OCI-LY1 (cell line): Measurements from ENCODE around the gene SCAF11.
"Not testable (repeated sequence)": the region's sequence is repeated elsewhere in the genome, so short reads cannot be mapped to it uniquely, and the experiment has no call there.

Source experiments
- H2AFZ ChIP-seq: fragments of 200-600 bp; sonication (generic), shearing (Covaris generic); 2 replicates; pipeline ENCODE4 v1.6.0; 2014; ENCODE audit warnings: antibody characterized with exemption, mild to moderate bottlenecking, low read length
- H3F3A ChIP-seq: fragments of 200-600 bp; sonication (generic), shearing (Covaris generic); 2 replicates; pipeline ENCODE4 v1.6.0; 2014; ENCODE audit warnings: mild to moderate bottlenecking, antibody characterized with exemption, low read length, moderate library complexity; ENCODE audit not compliant: insufficient read depth
- H3K27ac ChIP-seq: fragments of 200-600 bp; sonication (generic); 2 replicates; pipeline ENCODE4 v1.5.1; 2014; ENCODE audit warnings: low read length, mixed run types, mild to moderate bottlenecking, low read depth; ENCODE audit not compliant: poor library complexity, severe bottlenecking
- H3K27me3 ChIP-seq: fragments of 200-600 bp; sonication (generic); 2 replicates; pipeline ENCODE4 v1.6.0; 2014; ENCODE audit warnings: antibody characterized with exemption, mild to moderate bottlenecking, low read length, moderate library complexity; ENCODE audit not compliant: insufficient read depth
- H3K36me3 ChIP-seq: fragments of 200-600 bp; sonication (generic); 2 replicates; pipeline ENCODE4 v1.6.1; 2014; ENCODE audit warnings: mild to moderate bottlenecking, antibody characterized with exemption, low read length, moderate library complexity, mixed read lengths; ENCODE audit not compliant: insufficient read depth
- H3K4me1 ChIP-seq: fragments of 200-600 bp; sonication (generic); 2 replicates; pipeline ENCODE4 v1.5.1; 2014; ENCODE audit warnings: mild to moderate bottlenecking, low read length, moderate library complexity; ENCODE audit not compliant: insufficient read depth, severe bottlenecking
- H3K4me2 ChIP-seq: fragments of 200-600 bp; sonication (generic), shearing (Covaris generic); 2 replicates; pipeline ENCODE4 v1.6.1; 2014; ENCODE audit warnings: low read length
- H3K4me3 ChIP-seq: fragments of 200-600 bp; sonication (generic); 2 replicates; pipeline ENCODE4 v1.5.1; 2014; ENCODE audit warnings: low read length, low read depth, mild to moderate bottlenecking, mixed read lengths; ENCODE audit not compliant: poor library complexity, severe bottlenecking
- H3K79me2 ChIP-seq: fragments of 200-600 bp; shearing (Covaris generic); 2 replicates; pipeline ENCODE4 v1.6.1; 2016; ENCODE audit warnings: mixed run types, low read length, mixed read lengths; ENCODE audit not compliant: insufficient read depth
- H3K9ac ChIP-seq: fragments of 200-600 bp; sonication (generic), shearing (Covaris generic); 2 replicates; pipeline ENCODE4 v1.6.1; 2014; ENCODE audit warnings: mild to moderate bottlenecking, low read length, mixed read lengths
- H3K9me2 ChIP-seq: fragments of 200-600 bp; sonication (generic), shearing (Covaris generic); 2 replicates; pipeline ENCODE4 v1.6.1; 2014; ENCODE audit warnings: low read depth, mild to moderate bottlenecking, low read length, mixed read lengths
- H3K9me3 ChIP-seq: fragments of 200-600 bp; shearing (Covaris generic); 2 replicates; pipeline ENCODE4 v1.6.1; 2014; ENCODE audit warnings: low read length, mixed read lengths
- H4K20me1 ChIP-seq: fragments of 200-600 bp; sonication (generic), shearing (Covaris generic); 2 replicates; pipeline ENCODE4 v1.6.0; 2016; ENCODE audit warnings: mild to moderate bottlenecking, low read length; ENCODE audit not compliant: insufficient read depth
- CTCF ChIP-seq: fragments of 200-600 bp; sonication (generic), shearing (Covaris generic); IDR thresholded peaks from 2 replicates; pipeline ENCODE4 v1.5.1; 2017; ENCODE audit warnings: mild to moderate bottlenecking, antibody characterized with exemption, low read length, moderate library complexity, mixed read lengths
- EZH2 ChIP-seq: fragments of 200-600 bp; sonication (generic), shearing (Covaris generic); IDR thresholded peaks from 2 replicates; pipeline ENCODE4 v1.8.0; 2017; ENCODE audit warnings: borderline replicate concordance, mixed run types, mild to moderate bottlenecking, antibody characterized with exemption, low read length, moderate library complexity, mixed read lengths

Gene SCAF11, protein sequence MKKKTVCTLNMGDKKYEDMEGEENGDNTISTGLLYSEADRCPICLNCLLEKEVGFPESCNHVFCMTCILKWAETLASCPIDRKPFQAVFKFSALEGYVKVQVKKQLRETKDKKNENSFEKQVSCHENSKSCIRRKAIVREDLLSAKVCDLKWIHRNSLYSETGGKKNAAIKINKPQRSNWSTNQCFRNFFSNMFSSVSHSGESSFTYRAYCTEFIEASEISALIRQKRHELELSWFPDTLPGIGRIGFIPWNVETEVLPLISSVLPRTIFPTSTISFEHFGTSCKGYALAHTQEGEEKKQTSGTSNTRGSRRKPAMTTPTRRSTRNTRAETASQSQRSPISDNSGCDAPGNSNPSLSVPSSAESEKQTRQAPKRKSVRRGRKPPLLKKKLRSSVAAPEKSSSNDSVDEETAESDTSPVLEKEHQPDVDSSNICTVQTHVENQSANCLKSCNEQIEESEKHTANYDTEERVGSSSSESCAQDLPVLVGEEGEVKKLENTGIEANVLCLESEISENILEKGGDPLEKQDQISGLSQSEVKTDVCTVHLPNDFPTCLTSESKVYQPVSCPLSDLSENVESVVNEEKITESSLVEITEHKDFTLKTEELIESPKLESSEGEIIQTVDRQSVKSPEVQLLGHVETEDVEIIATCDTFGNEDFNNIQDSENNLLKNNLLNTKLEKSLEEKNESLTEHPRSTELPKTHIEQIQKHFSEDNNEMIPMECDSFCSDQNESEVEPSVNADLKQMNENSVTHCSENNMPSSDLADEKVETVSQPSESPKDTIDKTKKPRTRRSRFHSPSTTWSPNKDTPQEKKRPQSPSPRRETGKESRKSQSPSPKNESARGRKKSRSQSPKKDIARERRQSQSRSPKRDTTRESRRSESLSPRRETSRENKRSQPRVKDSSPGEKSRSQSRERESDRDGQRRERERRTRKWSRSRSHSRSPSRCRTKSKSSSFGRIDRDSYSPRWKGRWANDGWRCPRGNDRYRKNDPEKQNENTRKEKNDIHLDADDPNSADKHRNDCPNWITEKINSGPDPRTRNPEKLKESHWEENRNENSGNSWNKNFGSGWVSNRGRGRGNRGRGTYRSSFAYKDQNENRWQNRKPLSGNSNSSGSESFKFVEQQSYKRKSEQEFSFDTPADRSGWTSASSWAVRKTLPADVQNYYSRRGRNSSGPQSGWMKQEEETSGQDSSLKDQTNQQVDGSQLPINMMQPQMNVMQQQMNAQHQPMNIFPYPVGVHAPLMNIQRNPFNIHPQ (N-terminal part only)

GRCh38 chr12:45990468-45991283 lies at the start of gene SCAF11:
Gene SCAF11, minus strand, starts transcription at chr12:45990574. Its CDS starts 26,407 bp downstream, at chr12:45964167.
- TF ChIP-seq CTCF (peak; percentile 94), EZH2 (no peak)
- Histone ChIP-seq H3K27ac (peak within 1 kb of the TSS; percentile 89), H3K36me3 (peaks cover 15% of the 10 kb centered on the region), H4K20me1 (no peaks in the 10 kb centered on the region), H3K4me3 (peak within 1 kb of the TSS; percentile 91), H3K9ac (peak within 1 kb of the TSS; percentile 97), H3K9me2 (no peaks in the 10 kb centered on the region), H3F3A (0 out of 2 replicates have a peak, but pooled peaks cover 3% of the 10 kb centered on the region), H3K27me3 (no peaks in the 10 kb centered on the region), H3K9me3 (no peaks in the 10 kb centered on the region), H2AFZ (no peak within 1 kb of the TSS), H3K79me2 (peaks cover 40% of the 10 kb centered on the region), H3K4me1 (peaks cover 35% of the 10 kb centered on the region), H3K4me2 (peak within 1 kb of the TSS; percentile 88)

GRCh38 chr12:46037066-46037465 lies 46.7 kb upstream of the SCAF11 start:
- not testable (repeated sequence) for H3K9ac ChIP-seq, H3K9me3 ChIP-seq, H3K9me2 ChIP-seq, H3K27me3 ChIP-seq, H3K36me3 ChIP-seq, H3K4me2 ChIP-seq, H3K27ac ChIP-seq, H4K20me1 ChIP-seq, H3F3A ChIP-seq, H3K4me1 ChIP-seq, H3K4me3 ChIP-seq, H2AFZ ChIP-seq, H3K79me2 ChIP-seq

DNA sequence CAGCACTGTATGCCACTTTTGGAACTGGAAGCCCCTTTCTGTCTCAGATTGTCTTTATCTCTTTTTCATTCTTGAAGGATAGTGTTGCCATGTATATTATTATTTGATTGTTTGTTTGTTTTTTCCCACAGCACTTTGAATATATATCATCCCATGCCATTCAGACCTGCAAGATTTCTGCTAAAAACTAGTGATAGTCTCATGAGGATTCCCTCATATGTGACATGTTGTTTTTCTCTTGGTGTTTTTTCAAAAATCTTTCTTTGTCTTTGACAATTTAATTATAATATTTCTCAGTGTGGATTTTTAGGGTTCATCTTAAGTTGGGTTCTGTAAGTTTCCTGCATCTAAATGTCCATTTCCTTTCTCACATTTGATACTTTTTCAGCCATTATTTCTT lies 36.8 kb upstream of the SCAF11 start:
- Histone ChIP-seq H3F3A (no peaks in the 10 kb centered on the region), H3K4me1 (no peaks in the 10 kb centered on the region), H3K36me3 (no peaks in the 10 kb centered on the region), H3K4me3 (no peak overlapping the region), H4K20me1 (no peaks in the 10 kb centered on the region), H3K27ac (no peak overlapping the region), H3K27me3 (no peaks in the 10 kb centered on the region), H3K9me2 (no peaks in the 10 kb centered on the region), H3K79me2 (no peaks in the 10 kb centered on the region), H2AFZ (no peak overlapping the region), H3K9me3 (peaks cover 7% of the 10 kb centered on the region; the same call in 1 of the 2 replicates), H3K9ac (no peak overlapping the region), H3K4me2 (no peak overlapping the region)
- no peak for TF ChIP-seq CTCF
- TF ChIP-seq EZH2, result no peak
